PC-3 (cell line): ENCODE measurements around the gene UNC5C.

Experiments used
- CTCF ChIP-seq: fragments of 300-600 bp; sonication (generic); conservative IDR thresholded peaks from 2 replicates; pipeline ENCODE4 v1.5.1; 2017; ENCODE audit warnings: antibody characterized with exemption, low read depth, mild to moderate bottlenecking, low read length
- EZH2phosphoT487 ChIP-seq: fragments of 300-600 bp; sonication (generic); IDR thresholded peaks from 2 replicates; pipeline ENCODE4 v1.6.1; 2018; ENCODE audit warnings: mild to moderate bottlenecking, antibody characterized with exemption, low read length, borderline replicate concordance

DNA sequence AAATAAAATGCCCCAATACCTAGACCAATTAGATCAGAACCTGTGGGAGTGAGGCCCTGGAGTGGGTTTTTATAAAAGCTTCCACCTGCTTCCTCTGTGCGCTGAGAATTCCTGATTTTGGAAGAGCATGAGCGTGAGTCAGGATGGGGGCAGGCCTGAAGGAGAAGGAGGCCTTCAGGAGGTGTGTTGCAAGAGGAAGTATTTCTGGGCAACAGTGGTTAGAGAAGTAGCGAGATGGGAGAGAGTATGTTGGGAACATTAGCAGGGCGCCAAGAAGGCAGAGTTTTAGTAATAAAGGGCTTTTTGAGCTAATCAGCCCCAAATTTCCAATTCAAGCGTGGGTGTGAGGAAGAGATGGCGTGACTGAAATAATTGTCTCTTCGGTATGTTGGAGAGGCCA, 349.8 kb downstream of the UNC5C start:
- TF ChIP-seq CTCF (no peak), EZH2phosphoT487 (no peak)
